Mesenchymal stem cell (in vitro differentiated cells and primary cell): Measurements from ENCODE around the gene UNC5C.

Source experiments
- DNase-seq: peaks from one replicate; pipeline ENCODE4 v3.0.0-alpha.2; 2013
- H2AFZ ChIP-seq: one replicate; pipeline ENCODE4 v1.6.1; 2013; ENCODE audit warnings: low read depth, mild to moderate bottlenecking, control low read depth, inconsistent platforms, low read length, moderate library complexity
- H2AK5ac ChIP-seq: 2 replicates; pipeline ENCODE4 v1.6.1; 2013; ENCODE audit warnings: low read length, moderate library complexity, mild to moderate bottlenecking, inconsistent platforms; ENCODE audit not compliant: severe bottlenecking
- H2BK120ac ChIP-seq: one replicate; pipeline ENCODE4 v1.6.1; 2013; ENCODE audit warnings: low read depth, mild to moderate bottlenecking, inconsistent platforms, low read length, moderate library complexity
- H2BK12ac ChIP-seq, 2 experiments: one replicate each; pipeline ENCODE4 v1.6.1; 2013; ENCODE audit warnings: inconsistent platforms in 2 of 2, low read length in 2 of 2, mild to moderate bottlenecking in 2 of 2, moderate library complexity in 2 of 2, control low read depth in 1 of 2
- H2BK15ac ChIP-seq: one replicate; pipeline ENCODE4 v1.6.1; 2013; ENCODE audit warnings: mild to moderate bottlenecking, low read depth, inconsistent platforms; ENCODE audit not compliant: poor library complexity, severe bottlenecking
- H2BK5ac ChIP-seq: 2 replicates; pipeline ENCODE4 v1.6.1; 2013; ENCODE audit warnings: low read depth, mild to moderate bottlenecking, low read length, control low read depth, inconsistent platforms; ENCODE audit not compliant: poor library complexity, severe bottlenecking
- H3K14ac ChIP-seq, 2 experiments: one replicate each; pipeline ENCODE4 v1.6.1; 2013; ENCODE audit warnings: inconsistent platforms in 2 of 2, low read length in 2 of 2, control low read depth in 1 of 2, mild to moderate bottlenecking in 1 of 2, moderate library complexity in 1 of 2
- H3K18ac ChIP-seq, 2 experiments: one replicate each; pipeline ENCODE4 v1.6.1; 2013; ENCODE audit warnings: inconsistent platforms in 2 of 2, low read length in 2 of 2, control low read depth in 1 of 2, low read depth in 1 of 2, mild to moderate bottlenecking in 1 of 2
- H3K23ac ChIP-seq, 2 experiments: one replicate each; pipeline ENCODE4 v1.6.1; 2013; ENCODE audit warnings: inconsistent platforms in 2 of 2, low read length in 2 of 2, mild to moderate bottlenecking in 2 of 2, moderate library complexity in 2 of 2, control low read depth in 1 of 2
- H3K27ac ChIP-seq: 2 replicates; pipeline ENCODE4 v1.5.1; 2013; ENCODE audit warnings: mild to moderate bottlenecking, moderate library complexity, low read length, control low read depth, inconsistent platforms; ENCODE audit not compliant: poor library complexity, severe bottlenecking
- H3K27me3 ChIP-seq, 2 experiments: 2 replicates each; pipeline versions ENCODE4 v1.6.1 to v1.7.0; 2013; ENCODE audit warnings: low read length in 2 of 2, mild to moderate bottlenecking in 2 of 2, moderate library complexity in 2 of 2, control low read depth in 1 of 2, inconsistent platforms in 1 of 2; ENCODE audit not compliant: control insufficient read depth in 1 of 2, insufficient read depth in 1 of 2
- H3K36me3 ChIP-seq, 2 experiments: 2 replicates each; pipeline versions ENCODE4 v1.6.1 to v1.7.0; 2013; ENCODE audit warnings: low read length in 2 of 2, control low read depth in 1 of 2, inconsistent platforms in 1 of 2, low read depth in 1 of 2, mild to moderate bottlenecking in 1 of 2; ENCODE audit not compliant: insufficient read depth in 2 of 2, control insufficient read depth in 1 of 2
- H3K4ac ChIP-seq, 2 experiments: one replicate each; pipeline ENCODE4 v1.6.1; 2013; ENCODE audit warnings: inconsistent platforms in 2 of 2, low read length in 2 of 2, mild to moderate bottlenecking in 2 of 2, moderate library complexity in 2 of 2, control low read depth in 1 of 2, low read depth in 1 of 2
- H3K4me1 ChIP-seq: 2 replicates; pipeline ENCODE4 v1.6.1; 2013; ENCODE audit warnings: low read depth, low read length, control low read depth; ENCODE audit not compliant: control insufficient read depth, insufficient read depth
- H3K4me2 ChIP-seq: 2 replicates; pipeline ENCODE4 v1.6.1; 2013; ENCODE audit warnings: low read length, mild to moderate bottlenecking, inconsistent platforms; ENCODE audit not compliant: poor library complexity, severe bottlenecking
- H3K4me3 ChIP-seq, 2 experiments: 2 replicates each; pipeline versions ENCODE4 v1.5.1 to v1.7.0; 2013; ENCODE audit warnings: low read length in 2 of 2, mild to moderate bottlenecking in 2 of 2, control low read depth in 1 of 2, low read depth in 1 of 2; ENCODE audit not compliant: insufficient read depth in 1 of 2
- H3K79me1 ChIP-seq: replicated peaks from 2 replicates; pipeline ENCODE4 v1.6.1; 2013; ENCODE audit warnings: mild to moderate bottlenecking, control low read depth, low read length, inconsistent platforms; ENCODE audit not compliant: poor library complexity, severe bottlenecking
- H3K9ac ChIP-seq: 2 replicates; pipeline ENCODE4 v1.7.0; 2013; ENCODE audit warnings: mild to moderate bottlenecking, low read length, moderate library complexity
- H3K9me3 ChIP-seq: 2 replicates; pipeline ENCODE4 v1.7.0; 2013; ENCODE audit warnings: mild to moderate bottlenecking, low read length; ENCODE audit not compliant: control insufficient read depth
- H4K8ac ChIP-seq: one replicate; pipeline ENCODE4 v1.6.1; 2013; ENCODE audit warnings: inconsistent platforms, mild to moderate bottlenecking, low read length, moderate library complexity
- H4K91ac ChIP-seq: one replicate; pipeline ENCODE4 v1.6.1; 2013; ENCODE audit warnings: mild to moderate bottlenecking, low read length, inconsistent platforms
- WGBS: methylation state at CpG from one replicate; pipeline ENCODE4 v1.1.7; 2013; ENCODE audit warnings: mixed read lengths; 5-methylcytosine and 5-hydroxymethylcytosine counted together

Gene UNC5C

DNA sequence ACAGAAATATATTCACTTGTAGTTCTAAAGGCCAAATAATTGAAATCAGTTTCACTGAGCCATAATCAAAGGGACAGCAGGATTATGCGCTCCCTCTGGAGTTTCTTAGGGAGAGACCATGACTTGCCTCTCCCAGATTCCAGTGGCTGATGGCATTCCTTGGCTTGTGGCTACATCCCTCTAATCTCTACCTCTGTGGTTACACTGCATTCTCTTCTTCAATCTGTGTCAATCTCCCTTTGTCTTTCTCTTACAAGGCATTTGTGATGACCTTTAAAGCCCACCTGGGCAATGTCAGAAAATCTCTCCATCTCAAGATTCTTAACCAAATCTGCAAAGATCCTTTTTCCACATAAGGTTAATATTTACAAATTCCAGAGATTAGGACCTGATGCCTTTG, 260.2 kb downstream of the UNC5C start:
- Histone ChIP-seq H3K79me1 (no peaks in the 10 kb centered on the region), H3K9me3 (peaks cover 2% of the 10 kb centered on the region), H2BK5ac (no peak overlapping the region), H4K91ac (no peak overlapping the region), H2AFZ (no peak overlapping the region), H3K36me3 (no peaks in the 10 kb centered on the region), H3K27ac (no peak overlapping the region), H3K27me3 (no peaks in the 10 kb centered on the region), H3K23ac (no peak overlapping the region), H3K4me1 (no peaks in the 10 kb centered on the region), H4K8ac (no peak overlapping the region), H3K4me2 (no peak overlapping the region), H3K4ac (no peak overlapping the region), H2BK120ac (no peak overlapping the region), H2BK12ac (no peak overlapping the region), H3K9ac (no peak overlapping the region), H3K4me3 (no peak overlapping the region), H3K14ac (no peak overlapping the region), H2AK5ac (no peak overlapping the region), H2BK15ac (no peak overlapping the region), H3K18ac (no peak overlapping the region)
- WGBS, result 100% methylated on average over 1 of the region's 1 CpG
- no peak for DNase-seq

DNA sequence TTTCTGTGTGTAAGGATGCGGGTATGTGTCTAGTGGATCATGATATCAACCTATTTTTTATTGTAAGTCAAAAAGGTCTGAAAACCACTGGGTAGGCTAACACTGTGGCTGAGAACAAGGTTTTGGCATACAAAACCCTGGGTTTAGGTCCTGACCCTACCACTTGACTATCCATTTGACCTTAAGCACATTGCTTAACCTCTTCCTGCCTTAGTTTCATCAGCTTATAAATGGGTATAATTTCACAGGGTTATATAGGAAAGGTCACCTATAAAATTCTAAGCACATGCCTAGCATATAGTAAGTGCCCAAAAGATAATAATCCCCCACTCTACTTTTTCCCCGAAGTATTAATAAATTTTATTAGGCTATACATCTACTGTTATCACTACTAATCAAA, 263.0 kb downstream of the UNC5C start:
- DNase-seq, result no peak
- H3K9me3 ChIP-seq, result peaks cover 7% of the 10 kb centered on the region
- H4K91ac ChIP-seq, result no peak overlapping the region
- no peak overlapping the region for H3K9ac ChIP-seq
- no peak overlapping the region for H3K4me2 ChIP-seq
- 100% methylated on average over 1 of the region's 2 CpGs for WGBS
- no peak overlapping the region for H3K18ac ChIP-seq
- no peak overlapping the region for H2AK5ac ChIP-seq
- no peak overlapping the region for H3K23ac ChIP-seq
- H3K4ac ChIP-seq, result no peak overlapping the region
- no peak overlapping the region for H2AFZ ChIP-seq
- H2BK12ac ChIP-seq, result no peak overlapping the region
- H2BK120ac ChIP-seq, result no peak overlapping the region
- no peaks in the 10 kb centered on the region for H3K27me3 ChIP-seq
- no peak overlapping the region for H4K8ac ChIP-seq
- H3K4me1 ChIP-seq, result no peaks in the 10 kb centered on the region
- H3K36me3 ChIP-seq, result no peaks in the 10 kb centered on the region
- no peak overlapping the region for H3K4me3 ChIP-seq
- H3K27ac ChIP-seq, result no peak overlapping the region
- no peaks in the 10 kb centered on the region for H3K79me1 ChIP-seq
- H3K14ac ChIP-seq, result no peak overlapping the region
- H2BK15ac ChIP-seq, result no peak overlapping the region
- no peak overlapping the region for H2BK5ac ChIP-seq

DNA sequence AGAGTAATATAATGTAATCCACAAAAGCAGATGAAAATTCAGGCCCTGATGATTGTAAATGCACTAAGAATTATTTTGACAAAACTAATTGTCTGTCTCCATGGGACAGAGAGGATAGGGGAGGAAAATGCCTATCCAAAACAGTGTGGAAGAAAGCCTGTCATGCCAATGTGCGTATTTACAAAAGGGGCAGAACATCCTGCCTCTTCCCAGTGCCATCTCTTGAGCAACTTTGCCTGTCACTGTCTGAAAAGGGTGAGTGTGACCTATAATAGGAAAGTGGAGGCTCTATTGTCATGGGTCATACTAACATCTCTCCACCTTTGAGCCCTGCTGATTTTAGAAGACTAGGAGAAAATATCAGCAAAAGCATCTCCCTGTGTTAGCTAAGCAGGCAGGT, 264.1 kb downstream of the UNC5C start:
- no peaks in the 10 kb centered on the region for H3K27me3 ChIP-seq
- H2AFZ ChIP-seq, result no peak overlapping the region
- H3K9me3 ChIP-seq, result peaks cover 7% of the 10 kb centered on the region
- no peaks in the 10 kb centered on the region for H3K79me1 ChIP-seq
- H3K27ac ChIP-seq, result no peak overlapping the region
- H2BK15ac ChIP-seq, result no peak overlapping the region
- no peak overlapping the region for H4K91ac ChIP-seq
- H3K36me3 ChIP-seq, result no peaks in the 10 kb centered on the region
- H3K4me2 ChIP-seq, result no peak overlapping the region
- no peak overlapping the region for H3K4ac ChIP-seq
- H2BK120ac ChIP-seq, result no peak overlapping the region
- no peak for DNase-seq
- no peak overlapping the region for H2AK5ac ChIP-seq
- no peak overlapping the region for H3K4me3 ChIP-seq
- no peak overlapping the region for H2BK12ac ChIP-seq
- H3K23ac ChIP-seq, result no peak overlapping the region
- no peak overlapping the region for H3K18ac ChIP-seq
- H3K14ac ChIP-seq, result no peak overlapping the region
- H3K9ac ChIP-seq, result no peak overlapping the region
- H2BK5ac ChIP-seq, result no peak overlapping the region
- WGBS, result 100% methylated on average over 1 of the region's 1 CpG
- no peaks in the 10 kb centered on the region for H3K4me1 ChIP-seq
- H4K8ac ChIP-seq, result no peak overlapping the region

DNA sequence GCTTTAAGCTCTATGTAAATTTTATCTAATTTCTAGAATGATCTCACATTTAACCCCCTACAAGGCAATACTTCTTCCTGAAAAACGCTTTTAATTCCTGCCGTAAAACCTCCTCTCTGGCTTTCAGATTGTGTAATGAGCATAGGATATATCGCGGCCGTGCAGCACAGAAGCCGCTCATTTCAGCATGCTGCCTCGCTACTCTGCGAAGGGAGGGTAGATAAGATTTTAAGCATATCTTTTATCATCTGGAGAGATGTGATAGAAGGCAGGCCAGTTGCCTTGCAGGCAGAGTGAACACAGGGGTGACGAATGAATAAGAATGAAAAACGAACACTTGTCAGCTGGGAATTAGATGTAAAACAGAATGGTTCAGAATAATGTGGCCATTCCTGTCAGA, 265.5 kb downstream of the UNC5C start:
- Histone ChIP-seq H2BK5ac (no peak overlapping the region), H3K4me1 (no peaks in the 10 kb centered on the region), H4K8ac (no peak overlapping the region), H3K9me3 (peaks cover 5% of the 10 kb centered on the region), H3K36me3 (no peaks in the 10 kb centered on the region), H3K27ac (no peak overlapping the region), H2BK15ac (no peak overlapping the region), H2AK5ac (no peak overlapping the region), H2AFZ (no peak overlapping the region), H3K27me3 (no peaks in the 10 kb centered on the region), H3K23ac (no peak overlapping the region), H3K9ac (no peak overlapping the region), H3K4me3 (no peak overlapping the region), H3K14ac (no peak overlapping the region), H3K4me2 (no peak overlapping the region), H3K79me1 (no peaks in the 10 kb centered on the region), H2BK120ac (no peak overlapping the region), H2BK12ac (no peak overlapping the region), H3K18ac (no peak overlapping the region), H3K4ac (no peak overlapping the region), H4K91ac (no peak overlapping the region)
- no peak for DNase-seq
- 91% methylated on average over 10 of the region's 10 CpGs for WGBS
